HG02840 (cell line): ENCODE measurements around the gene CADPS.

Source experiments
- ATAC-seq: cut with Tn5 transposase; IDR thresholded peaks from one replicate; pipeline ENCODE4 v1.9.1; 2021; ENCODE audit warnings: mild to moderate bottlenecking, moderate library complexity, moderate number of reproducible peaks; ENCODE audit not compliant: unreplicated experiment, low FRiP score

CADPS gene

GRCh38 chr3:62873761-62874710, 1.2 kb downstream of the CADPS start:
- no peak for ATAC-seq

DNA sequence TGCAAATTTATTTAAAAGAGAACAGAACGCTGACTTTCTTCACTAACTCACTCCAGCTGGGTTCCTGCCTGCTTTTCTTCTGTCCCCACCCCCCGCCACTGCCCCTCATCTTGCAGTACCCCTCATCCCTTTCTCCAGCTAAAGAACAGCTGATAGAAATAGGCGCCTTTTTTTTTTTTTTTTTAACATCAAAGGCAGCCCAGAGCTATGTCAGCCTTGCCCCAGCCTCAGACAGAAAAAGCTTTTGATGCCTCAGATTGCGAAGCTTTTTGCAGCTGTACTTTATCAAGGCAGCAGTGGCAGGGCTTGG, 1.8 kb downstream of the CADPS start:
- ATAC-seq, result no peak

DNA sequence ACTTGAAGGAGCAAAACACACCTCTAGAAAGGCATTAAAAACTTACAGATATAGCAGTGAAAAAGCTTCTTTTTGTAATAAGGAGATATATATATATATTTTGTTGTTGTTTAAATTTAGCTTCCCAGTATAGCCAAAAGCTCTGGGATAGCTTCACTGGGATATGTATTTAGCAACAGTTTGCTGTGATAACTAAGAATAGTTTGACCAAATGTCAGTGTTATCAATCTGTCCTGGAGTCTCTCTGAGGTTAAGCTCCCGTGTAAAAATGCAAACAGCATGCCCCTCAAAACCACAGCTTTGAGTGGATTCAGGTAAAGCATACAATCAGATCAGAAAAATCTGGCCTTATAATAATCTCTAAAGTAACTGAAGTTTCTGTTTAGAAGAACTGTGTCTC, 2.9 kb downstream of the CADPS start:
- no peak for ATAC-seq

DNA sequence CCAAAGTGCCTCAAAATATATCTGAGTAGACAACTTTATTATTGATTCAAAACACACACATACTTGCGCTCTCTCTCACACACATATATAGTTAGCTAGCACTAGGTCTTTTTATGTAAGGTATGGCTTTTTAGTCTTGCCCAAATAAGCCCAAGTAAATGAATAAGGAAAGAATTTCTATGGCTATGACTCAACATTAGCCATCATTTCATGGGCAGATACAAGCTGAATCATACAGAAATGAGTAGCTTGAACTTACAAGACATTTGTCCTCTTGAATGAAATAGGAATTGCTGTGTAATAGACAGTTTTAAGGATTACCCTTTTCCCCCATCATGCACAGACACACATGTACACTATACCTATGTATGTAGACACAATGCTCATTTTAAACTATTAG, 4.9 kb downstream of the CADPS start:
- no peak for ATAC-seq

GRCh38 chr3:62863648-62864047, 11.6 kb downstream of the CADPS start:
- no peak for ATAC-seq

DNA sequence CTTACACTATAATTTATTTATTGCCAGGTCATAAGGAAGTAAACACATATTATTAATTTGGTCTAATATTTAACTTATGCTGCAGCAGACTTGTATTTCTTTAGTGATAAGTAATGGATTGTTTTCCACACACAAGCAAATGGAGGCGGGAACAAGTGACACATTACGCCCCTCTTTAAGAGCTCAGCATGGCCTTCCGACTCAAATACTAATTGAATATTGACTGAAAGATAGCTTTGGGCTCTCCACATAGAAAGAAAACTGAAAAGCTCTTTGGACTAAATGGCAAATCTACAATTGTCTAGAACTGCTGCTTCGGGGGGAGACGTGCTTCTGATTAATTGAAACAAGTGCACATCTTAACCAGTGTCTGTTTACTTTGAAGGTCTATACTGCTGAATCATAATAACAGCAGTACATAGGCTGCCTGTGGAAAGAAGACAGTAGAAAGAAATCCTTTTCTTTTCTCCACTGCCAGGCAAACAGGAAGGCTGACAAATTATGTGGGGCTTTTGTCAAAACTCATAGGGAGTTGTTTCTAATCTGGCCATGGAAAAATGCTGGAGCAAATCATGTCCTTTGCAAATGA, 15.9 kb downstream of the CADPS start:
- ATAC-seq, result no peak

DNA sequence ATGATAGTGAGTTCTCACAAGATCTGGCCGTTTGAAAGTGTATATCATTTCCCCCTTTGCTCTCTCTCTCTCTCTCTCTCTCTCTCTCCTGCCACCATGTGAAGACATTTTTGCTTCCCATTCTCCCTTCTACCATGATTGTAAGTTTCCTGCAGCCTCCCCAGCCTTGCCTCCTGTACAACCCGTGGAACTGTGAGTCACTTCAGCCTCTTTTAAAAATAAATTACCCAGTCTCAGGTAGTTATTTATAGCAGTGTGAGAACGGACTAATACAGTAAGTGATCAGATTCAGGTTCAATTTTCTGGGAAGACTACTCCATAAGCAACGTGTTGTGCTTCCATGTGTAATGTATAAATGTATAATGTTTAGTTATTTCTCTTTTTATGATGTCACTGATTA, 29.2 kb downstream of the CADPS start:
- ATAC-seq, result no peak

- no peak for ATAC-seq
Observed at GRCh38 chr3:62843508-62843907, 31.7 kb downstream of the CADPS start.

DNA sequence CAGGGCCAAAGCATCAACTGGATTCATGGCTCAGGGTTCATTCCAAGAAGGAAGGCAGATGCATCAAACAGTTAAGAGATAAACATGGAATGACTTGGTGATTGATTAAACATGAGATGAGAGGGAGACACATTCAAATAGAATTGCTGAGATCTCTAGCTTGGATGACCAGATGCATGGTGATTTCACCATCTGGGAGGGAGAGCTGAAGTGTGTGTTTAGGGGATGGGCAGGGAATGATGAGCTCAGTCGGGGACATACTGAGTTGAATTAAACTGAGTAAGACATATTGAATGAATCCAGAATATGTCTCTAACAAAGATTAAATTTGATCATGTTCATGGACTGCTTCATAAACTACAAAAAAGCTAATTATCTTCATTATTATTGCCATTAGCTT, 35.5 kb downstream of the CADPS start:
- ATAC-seq, result no peak

DNA sequence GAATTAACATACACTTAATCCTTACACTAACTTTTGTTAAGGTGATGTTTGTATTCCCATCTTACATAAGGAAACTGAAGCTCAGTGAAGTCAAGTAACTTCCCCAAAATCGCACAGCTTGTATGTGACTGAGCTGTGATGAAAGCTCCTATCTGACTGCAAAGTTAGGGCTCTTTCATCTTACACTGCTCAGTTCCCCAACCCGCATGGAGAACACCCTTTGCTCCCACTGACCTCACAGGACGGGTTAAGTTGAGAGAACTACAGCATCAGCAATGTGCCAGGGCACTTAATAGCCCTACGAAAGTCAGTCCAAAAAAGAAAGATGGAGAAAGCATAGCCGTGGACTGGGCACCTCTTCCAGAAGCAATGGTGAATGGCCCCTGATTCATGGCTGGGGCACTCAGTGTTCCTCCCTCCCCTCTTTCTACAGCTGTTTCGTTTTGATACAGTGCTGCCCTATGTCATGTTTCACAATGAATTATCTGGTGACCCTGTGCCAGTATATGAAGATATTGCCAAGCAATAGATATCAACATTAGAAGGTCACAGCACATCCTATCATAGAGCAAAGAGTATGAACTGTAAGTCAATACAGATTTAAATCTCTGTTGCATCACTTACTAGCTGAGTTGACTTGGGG, 38.0 kb downstream of the CADPS start:
- no peak for ATAC-seq

DNA sequence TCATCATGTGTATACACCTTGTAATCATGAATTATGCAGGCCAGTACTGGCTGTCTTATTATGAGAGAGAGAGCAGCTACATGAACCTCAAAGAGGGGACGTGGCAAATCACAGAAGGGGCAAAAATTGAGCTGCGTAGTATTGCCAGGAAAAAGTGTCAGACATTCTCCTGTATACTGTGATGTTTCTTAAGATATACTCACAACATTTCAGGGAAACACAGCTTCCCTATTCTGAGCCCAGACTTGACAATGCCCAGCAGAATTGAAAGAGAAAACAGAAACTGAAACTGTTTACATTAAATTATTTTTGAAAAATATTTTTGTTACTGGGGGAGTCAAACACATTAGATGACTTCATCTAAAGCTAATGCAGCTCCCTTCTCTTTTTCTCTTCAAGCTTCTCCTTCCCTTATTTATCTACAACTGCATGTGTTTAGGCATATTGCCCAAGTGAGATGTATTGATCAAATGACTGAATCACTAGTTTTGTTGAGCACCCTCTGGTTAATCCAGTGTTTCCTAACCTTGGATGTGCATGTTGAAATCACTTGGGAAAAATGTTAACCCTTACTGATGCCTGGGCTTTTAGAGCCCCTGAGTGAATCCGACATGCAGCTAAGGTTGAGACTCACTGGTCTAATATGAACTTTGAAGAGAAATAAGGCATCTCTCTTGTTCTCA, 39.5 kb downstream of the CADPS start:
- no peak for ATAC-seq

GRCh38 chr3:62833538-62833937, 41.7 kb downstream of the CADPS start:
- no peak for ATAC-seq

DNA sequence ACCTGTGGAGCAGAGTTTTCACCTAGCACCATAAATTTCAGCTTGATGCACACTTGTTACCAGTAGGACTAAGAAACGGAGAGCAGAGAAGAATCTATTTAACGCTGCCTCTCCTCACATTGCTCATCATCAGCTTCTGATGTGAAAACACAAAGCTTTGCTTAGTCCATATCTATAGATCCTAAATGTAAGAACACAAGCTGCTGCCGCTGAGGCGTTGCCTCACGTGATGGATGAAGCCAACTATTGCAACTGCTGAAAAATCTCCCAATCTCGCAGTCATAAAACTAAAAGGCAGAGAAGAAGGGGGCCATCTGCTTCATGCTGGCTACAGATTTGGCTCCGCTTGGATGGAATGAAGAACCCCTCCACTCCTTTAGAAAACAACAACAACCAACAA, 42.7 kb downstream of the CADPS start:
- no peak for ATAC-seq

DNA sequence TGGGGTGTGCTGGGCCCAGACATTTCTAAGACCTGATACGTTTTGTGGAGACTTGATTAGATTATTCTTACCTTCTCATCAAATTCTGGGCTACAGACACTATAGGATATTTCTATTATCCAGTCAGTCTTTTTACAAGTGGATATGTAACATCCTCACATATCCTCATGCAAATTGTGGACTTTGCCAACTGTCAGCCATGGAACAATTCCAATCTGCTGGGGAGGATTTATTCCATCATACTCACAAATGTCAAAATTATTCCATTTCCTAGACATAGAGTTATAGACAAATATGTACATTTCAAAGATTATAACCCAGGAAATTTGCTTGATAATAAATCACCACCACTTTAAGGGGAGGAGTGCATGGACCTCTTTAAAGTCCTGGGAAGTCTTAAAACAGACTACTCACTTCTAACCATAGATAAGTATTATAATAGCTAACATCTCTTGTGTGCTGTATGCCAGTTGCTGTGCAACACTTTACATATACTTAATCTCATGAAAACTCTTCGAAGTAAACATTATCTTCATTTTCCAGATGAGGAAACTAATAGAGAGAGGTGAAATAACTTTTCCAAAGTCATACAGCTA, 44.4 kb downstream of the CADPS start:
- ATAC-seq, result no peak

GRCh38 chr3:62827550-62827949, 47.7 kb downstream of the CADPS start:
- ATAC-seq, result no peak

GRCh38 chr3:62824965-62825592, 50.1 kb downstream of the CADPS start:
- ATAC-seq, result no peak

DNA sequence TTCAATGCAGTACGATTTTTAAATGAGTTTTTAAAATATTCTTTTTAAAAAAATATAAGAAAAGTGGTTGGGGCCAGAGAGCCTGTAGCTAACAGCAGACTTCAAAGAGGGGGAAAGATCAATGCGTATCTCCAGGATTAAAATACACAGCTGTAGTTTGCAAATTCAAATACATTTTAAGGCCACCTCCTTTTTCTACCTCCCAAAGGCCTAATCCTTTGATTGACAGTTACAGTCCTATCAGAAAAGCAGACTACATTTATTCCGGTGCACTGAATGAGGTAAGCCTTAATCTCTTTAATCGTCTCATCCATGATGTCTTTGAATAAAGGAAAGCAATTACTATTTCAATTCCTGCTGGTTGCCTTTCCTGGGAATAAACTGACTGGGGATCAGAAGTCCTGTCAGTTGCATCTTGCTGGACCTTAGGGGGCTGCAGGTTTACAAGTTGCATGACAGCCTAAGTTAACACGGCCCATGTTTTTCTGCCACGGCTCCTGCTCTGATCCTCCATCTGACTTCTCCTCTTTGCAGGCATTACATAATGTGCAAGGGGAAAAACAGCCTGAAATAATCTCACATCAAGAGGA, 51.7 kb downstream of the CADPS start:
- no peak for ATAC-seq

GRCh38 chr3:62822905-62823304, 52.3 kb downstream of the CADPS start:
- ATAC-seq, result no peak

- ATAC-seq, result peak; percentile 85
Observed at GRCh38 chr3:62818347-62818746, 56.9 kb downstream of the CADPS start.

DNA sequence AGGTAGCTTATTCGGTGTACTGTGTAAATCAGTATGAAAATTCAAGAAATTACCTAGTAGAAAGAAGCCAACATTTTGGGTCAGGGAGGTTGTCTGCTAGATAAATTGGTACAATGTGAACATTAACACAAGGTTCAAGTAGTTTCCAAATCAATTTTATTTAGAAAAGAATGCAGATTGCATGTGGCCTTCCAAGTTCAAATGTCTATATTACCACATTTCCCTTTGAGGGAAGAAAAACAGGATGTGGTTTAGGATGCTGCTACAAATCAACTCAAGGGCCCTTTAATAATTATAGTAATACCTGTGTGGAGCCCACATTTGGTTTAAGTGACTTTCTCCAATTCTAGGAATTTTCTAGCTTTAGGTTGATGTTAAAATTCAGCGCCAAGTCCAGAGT, 57.5 kb downstream of the CADPS start:
- no peak for ATAC-seq
